HepG2 (cell line): ENCODE measurements around the gene LST1. TPM values are rescaled to one million over a fixed set of nuclear protein-coding genes. Genes with fewer than 3 reads are reported as not detected.

Experiments used
- ATAC-seq: fragments of 200-7000 bp; cut with Tn5 transposase; 3 replicates; pipeline ENCODE4 v1.9.1; 2020; ENCODE audit warnings: mild to moderate bottlenecking, moderate library complexity
- BruUV-seq: library from RNA; stranded (reverse); fragments of 400-500 nt; replicated peaks from 2 replicates; lab custom pipeline; 2021; lab: Mats Ljungman, UMichigan
- CTCF ChIA-PET: fragments of 300-600 bp; formaldehyde crosslinking; extraction: SDS; loops from one replicate; lab custom pipeline; 2021; ENCODE audit warnings: low total read pairs, inconsistent platforms, low intra/inter-chr PET ratio; lab: Yijun Ruan, JAX
- POLR2A ChIA-PET: fragments of 350-600 bp; sonication (Branson Sonifier 250); formaldehyde crosslinking; loops from one replicate; lab custom pipeline; 2020; ENCODE audit warnings: antibody characterized with exemption, inconsistent platforms; lab: Yijun Ruan, JAX
- DNase-seq: peaks from one replicate; pipeline ENCODE4 v3.0.0-alpha.2; 2015; ENCODE audit warnings: low spot score
- FAIRE-seq: peaks from 3 replicates; lab custom pipeline; 2011; peaks lifted over from hg19 to GRCh38; lab: Jason Lieb, UNC
- H2AFZ ChIP-seq: one replicate; pipeline ENCODE4 v1.6.1; 2011; ENCODE audit warnings: low read length, inconsistent platforms
- H3K27ac ChIP-seq: fragments of 300-600 bp; 3 replicates; pipeline ENCODE4 v1.8.0; 2011; ENCODE audit warnings: mixed run types, mild to moderate bottlenecking, mixed read lengths, low read length, inconsistent platforms; ENCODE audit not compliant: insufficient read depth; ENCODE audit errors: extremely low read length
- H3K27me3 ChIP-seq, 2 experiments: fragments of 200-600 bp in 1 of 2; 2 replicates in 1 of 2; 3 replicates in 1 of 2; pipeline versions ENCODE4 v1.6.0 to v1.8.0; 2011; ENCODE audit warnings: low read length in 2 of 2, mild to moderate bottlenecking in 2 of 2, moderate library complexity in 2 of 2, inconsistent platforms in 1 of 2; ENCODE audit not compliant: insufficient read depth in 2 of 2, control insufficient read depth in 1 of 2
- H3K36me3 ChIP-seq, 2 experiments: fragments of 200-600 bp in 1 of 2; replicated peaks in 1 of 2; 2 replicates in 1 of 2; 3 replicates in 1 of 2; pipeline versions ENCODE4 v1.5.1 to v1.8.0; 2011; ENCODE audit warnings: low read length in 2 of 2, inconsistent platforms in 1 of 2; ENCODE audit not compliant: insufficient read depth in 2 of 2, control insufficient read depth in 1 of 2
- H3K4me1 ChIP-seq: 2 replicates; pipeline ENCODE4 v1.5.1; 2012; ENCODE audit warnings: low read length, inconsistent platforms; ENCODE audit not compliant: insufficient read depth
- H3K4me2 ChIP-seq: 2 replicates; pipeline ENCODE4 v1.6.0; 2011; ENCODE audit warnings: low read depth, low read length, inconsistent platforms
- H3K4me3 ChIP-seq, 3 experiments: fragments of 200-600 bp in 1 of 3; sonication (generic), shearing (Covaris generic) in 1 of 3; replicated peaks in 1 of 3; 2 replicates each; pipeline ENCODE4 v1.5.1; 2011 to 2016; ENCODE audit warnings: low read length in 3 of 3, inconsistent platforms in 2 of 3, low read depth in 2 of 3, mild to moderate bottlenecking in 2 of 3, control low read depth in 1 of 3, mixed read lengths in 1 of 3; ENCODE audit not compliant: insufficient read depth in 1 of 3
- H3K79me2 ChIP-seq: one replicate; pipeline ENCODE4 v1.6.1; 2011; ENCODE audit warnings: low read length, inconsistent platforms; ENCODE audit not compliant: insufficient read depth
- H3K9ac ChIP-seq: 2 replicates; pipeline ENCODE4 v1.6.0; 2011; ENCODE audit warnings: mild to moderate bottlenecking, low read depth, low read length, inconsistent platforms; ENCODE audit not compliant: insufficient read depth
- H3K9me3 ChIP-seq: 2 replicates; pipeline ENCODE4 v1.5.1; 2012; ENCODE audit warnings: mild to moderate bottlenecking, low read length
- H4K20me1 ChIP-seq: 2 replicates; pipeline ENCODE4 v1.6.0; 2011; ENCODE audit warnings: inconsistent platforms, mild to moderate bottlenecking, low read length, moderate library complexity; ENCODE audit not compliant: insufficient read depth
- FOXA1 ChIP-seq, 2 experiments: fragments of 450-650 bp in 1 of 2; sonication (generic) in 1 of 2; formaldehyde crosslinking in 1 of 2; IDR thresholded peaks; 2 replicates each; pipeline versions ENCODE4 v1.4.0 to v1.6.1; 2016 to 2020; ENCODE audit warnings: missing genetic modification reagents in 1 of 2
- PRMT3 ChIP-seq: sonication (generic); formaldehyde crosslinking; IDR thresholded peaks from 2 replicates; pipeline ENCODE4 v1.8.1; 2022; ENCODE audit warnings: low read depth, mild to moderate bottlenecking, moderate library complexity, missing genetic modification reagents, borderline replicate concordance
- THAP7 ChIP-seq: sonication (generic); formaldehyde crosslinking; IDR thresholded peaks from 2 replicates; pipeline ENCODE4 v1.8.1; 2023; ENCODE audit warnings: mild to moderate bottlenecking, missing genetic modification reagents
- ZFP90 ChIP-seq: sonication (generic); formaldehyde crosslinking; IDR thresholded peaks from 2 replicates; pipeline ENCODE4 v1.8.0; 2022; ENCODE audit warnings: missing genetic modification reagents, mild to moderate bottlenecking, inconsistent platforms, borderline replicate concordance
- ZNF142 ChIP-seq: sonication (generic); formaldehyde crosslinking; IDR thresholded peaks from 2 replicates; pipeline ENCODE4 v1.4.0; 2020; ENCODE audit warnings: missing genetic modification reagents
- ZNF572 ChIP-seq: sonication (generic); formaldehyde crosslinking; IDR thresholded peaks from 2 replicates; pipeline ENCODE4 v1.5.1; 2020; ENCODE audit warnings: mild to moderate bottlenecking, missing genetic modification reagents
- ZNF619 ChIP-seq: sonication (generic); formaldehyde crosslinking; IDR thresholded peaks from 2 replicates; pipeline ENCODE4 v1.4.0; 2020; ENCODE audit warnings: mild to moderate bottlenecking, missing genetic modification reagents
- WGBS: methylation state at CpG from one replicate; pipeline ENCODE4 v1.1.6; 2017; ENCODE audit warnings: low lambda C conversion rate; 5-methylcytosine and 5-hydroxymethylcytosine counted together
- in situ Hi-C: cut with HindIII; loops from 2 replicates; pipeline ENCODE4 v1.10.0; 2017; ENCODE audit warnings: low pct_unique_long_range_greater_than_20kb; ENCODE audit not compliant: extremely low pct_ligation_motif_present
- intact Hi-C: fragments of 100-400 bp; cut with micrococcal nuclease; formaldehyde crosslinking; loops from one replicate; pipeline ENCODE4 v1.10.0; 2022; ENCODE audit not compliant: unreplicated experiment
- polyA plus RNA-seq, 8 experiments: library from polyadenylated mRNA; depleted of rRNA in 3 of 8; stranded (reverse) in 7 of 8; unstranded in 1 of 8; fragments of >200 nt; fragmentation: Illumina TruSeq in 4 of 8; extraction: Trizol in 4 of 8; gene quantifications; 2 replicates each; pipeline versions ENCODE4 v1.2.1 to v1.2.3, GENCODE V29; 2011 to 2016; ENCODE audit warnings: low read depth in 4 of 8, missing spikeins in 1 of 8, mixed read lengths in 1 of 8; ENCODE audit not compliant: insufficient read depth in 1 of 8
- total RNA-seq, 5 experiments: library from RNA; depleted of rRNA; stranded (reverse); fragments of >200 nt; fragmentation: Illumina TruSeq; extraction: Trizol; gene quantifications; 2 replicates each; pipeline ENCODE4 v1.2.3, GENCODE V29; 2016; ENCODE audit warnings: low read depth in 1 of 5

Gene LST1
- total and polyA plus RNA-seq, 2 of the 13 experiments (the other 11 are each of a cell fraction or from before 2014, with no cell fraction given): not detected

- H3K4me3 ChIP-seq: no peak overlapping the region
- in situ Hi-C loops (no loop called here), intact Hi-C loops (loop anchor here (5.0 kb wide), 1 partner anchor 32 kb away; the partner anchor contains the start of genes ATP6V1G2 and NFKBIL1)
- BruUV-seq: no TSS peak
- no peaks in the 10 kb centered on the region for H3K9me3 ChIP-seq
- no peak for FAIRE-seq
- no peak overlapping the region for H3K9ac ChIP-seq
- no peaks in the 10 kb centered on the region for H3K36me3 ChIP-seq
- POLR2A ChIA-PET: interaction anchor here (1.1 to 2.8 kb wide), 4 partner anchors 19 to 124 kb away, joined by 3 to 15 read pairs (median 6); partner anchors contain the start of genes ABHD16A, DDX39B and NFKBIL1
- TF ChIP-seq ZFP90: no peak
- TF ChIP-seq THAP7 (CRISPR knock-in tag): 0 out of 2 replicates have a peak, but pooled peaks have one; percentile 7
- peaks cover 25% of the 10 kb centered on the region for H3K4me1 ChIP-seq
- H3K27ac ChIP-seq: no peak overlapping the region
- WGBS: 44% methylated on average over 8 of the region's 8 CpGs
- no peaks in the 10 kb centered on the region for H3K79me2 ChIP-seq
- H3K27me3 ChIP-seq: peaks cover 14 to 76% of the 10 kb centered on the region in 2 experiments; a peak in 4 of 5 replicates
- no peaks in the 10 kb centered on the region for H4K20me1 ChIP-seq
- no peak overlapping the region for H2AFZ ChIP-seq
- CTCF ChIA-PET: interaction anchor here (1.3 to 3.2 kb wide), 3 partner anchors 19 to 1217 kb away, joined by 3 to 35 read pairs (median 5); partner anchors contain the start of gene NFKBIL1
- DNase-seq: no peak
- no peak for ATAC-seq
- no peak overlapping the region; the same call in 1 of the 2 replicates for H3K4me2 ChIP-seq
These were observed 6.3 kb upstream of the LST1 start for GRCh38 chr6:31579546-31580437.

GRCh38 chr6:31580438-31580740 is 5.7 kb upstream of the LST1 start:
- FAIRE-seq (no peak), ATAC-seq (no peak), DNase-seq (no peak)
- Histone ChIP-seq H3K36me3 (no peaks in the 10 kb centered on the region), H3K4me2 (peak overlapping the region; percentile 99), H3K79me2 (no peaks in the 10 kb centered on the region), H3K9ac (no peak overlapping the region), H4K20me1 (no peaks in the 10 kb centered on the region), H2AFZ (no peak overlapping the region), H3K4me3 (peak overlapping the region in 2 of 3 experiments; percentile 39 to 88; a peak in 3 of 6 replicates), H3K9me3 (no peaks in the 10 kb centered on the region), H3K27ac (no peak overlapping the region), H3K27me3 (peaks cover 14 to 70% of the 10 kb centered on the region in 2 experiments; a peak in 4 of 5 replicates), H3K4me1 (peaks cover 25% of the 10 kb centered on the region)
- 55% methylated on average over 11 of the region's 11 CpGs for WGBS
- intact Hi-C loops: loop anchor here (5.0 kb wide), 1 partner anchor 33 kb away; the partner anchor contains the start of genes ATP6V1G2 and NFKBIL1
- ChIA-PET CTCF (interaction anchor here (1.3 to 3.2 kb wide), 4 partner anchors 18 to 1217 kb away, joined by 3 to 35 read pairs (median 5); partner anchors contain the start of gene NFKBIL1), POLR2A (interaction anchor here (1.1 to 2.8 kb wide), 4 partner anchors 18 to 123 kb away, joined by 3 to 15 read pairs (median 6); partner anchors contain the start of genes ABHD16A, DDX39B and NFKBIL1)
- in situ Hi-C loops: no loop called here
- no TSS peak for BruUV-seq
- TF ChIP-seq ZNF572 (CRISPR knock-in tag) (no peak), ZNF142 (no peak), ZNF619 (no peak), PRMT3 (CRISPR knock-in tag) (0 out of 2 replicates have a peak, but pooled peaks have one; percentile 35), FOXA1 (IDR thresholded peaks at IDR 0.05) (no peak), FOXA1 (CRISPR knock-in tag; IDR thresholded peaks at IDR 0.05) (0 out of 2 replicates have a peak, but pooled peaks have one; percentile 1)
